Fibroblast of pulmonary artery (primary cell): Measurements from ENCODE around the gene C1QTNF9.
"Not testable (repeated sequence)": the region's sequence is repeated elsewhere in the genome, so short reads cannot be mapped to it uniquely, and the experiment has no call there.

ENCODE experiments used
- DNase-seq: peaks from one replicate; pipeline ENCODE4 v3.0.0-alpha.2; 2010; ENCODE audit warnings: low read depth
- H3K4me3 ChIP-seq: replicated peaks from 2 replicates; pipeline ENCODE4 v1.5.1; 2011; ENCODE audit warnings: low read depth, mild to moderate bottlenecking, control low read depth, low read length, moderate library complexity
- TF ChIP-seq, protein P1 (sequence below): IDR thresholded peaks from 2 replicates; pipeline ENCODE4 v1.5.1; 2011; ENCODE audit warnings: mild to moderate bottlenecking, control low read depth, low read length, inconsistent platforms; ENCODE audit errors: missing control alignments

Gene C1QTNF9

DNA sequence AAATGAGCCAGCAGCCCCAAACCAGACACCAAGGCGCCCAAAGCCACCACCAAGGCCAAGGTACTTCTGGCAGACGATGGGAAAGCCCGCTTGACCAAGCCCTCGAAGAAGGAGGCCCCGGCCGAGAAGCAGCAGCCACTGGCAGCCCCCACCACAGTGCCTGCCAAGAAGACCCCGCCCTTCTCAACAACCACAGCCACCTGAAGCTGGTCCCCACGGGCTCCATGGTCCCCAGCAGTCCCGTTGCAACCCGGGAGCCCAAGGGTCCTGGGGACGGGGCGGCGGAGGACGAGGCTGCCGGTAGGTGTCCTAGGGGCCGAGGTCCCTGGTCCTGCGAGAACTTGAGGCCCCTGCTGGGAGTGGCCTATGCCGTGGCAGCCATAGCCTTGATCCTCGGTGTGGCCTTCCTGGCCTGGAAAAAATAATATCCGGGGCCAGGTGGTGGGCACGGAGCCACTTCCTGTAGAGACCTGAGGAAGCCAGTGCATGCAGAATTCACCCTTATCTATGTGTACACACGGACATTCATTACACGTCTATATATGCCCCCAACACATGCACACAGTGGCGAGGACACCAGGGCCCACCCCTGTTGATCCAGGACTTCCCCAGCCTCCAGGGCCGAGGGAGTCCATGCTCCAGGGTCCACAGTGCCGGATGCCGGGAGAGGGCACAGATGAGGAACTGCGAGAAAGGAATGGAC lies 13.8 kb downstream of the C1QTNF9 start:
- TF ChIP-seq, protein P1, sequence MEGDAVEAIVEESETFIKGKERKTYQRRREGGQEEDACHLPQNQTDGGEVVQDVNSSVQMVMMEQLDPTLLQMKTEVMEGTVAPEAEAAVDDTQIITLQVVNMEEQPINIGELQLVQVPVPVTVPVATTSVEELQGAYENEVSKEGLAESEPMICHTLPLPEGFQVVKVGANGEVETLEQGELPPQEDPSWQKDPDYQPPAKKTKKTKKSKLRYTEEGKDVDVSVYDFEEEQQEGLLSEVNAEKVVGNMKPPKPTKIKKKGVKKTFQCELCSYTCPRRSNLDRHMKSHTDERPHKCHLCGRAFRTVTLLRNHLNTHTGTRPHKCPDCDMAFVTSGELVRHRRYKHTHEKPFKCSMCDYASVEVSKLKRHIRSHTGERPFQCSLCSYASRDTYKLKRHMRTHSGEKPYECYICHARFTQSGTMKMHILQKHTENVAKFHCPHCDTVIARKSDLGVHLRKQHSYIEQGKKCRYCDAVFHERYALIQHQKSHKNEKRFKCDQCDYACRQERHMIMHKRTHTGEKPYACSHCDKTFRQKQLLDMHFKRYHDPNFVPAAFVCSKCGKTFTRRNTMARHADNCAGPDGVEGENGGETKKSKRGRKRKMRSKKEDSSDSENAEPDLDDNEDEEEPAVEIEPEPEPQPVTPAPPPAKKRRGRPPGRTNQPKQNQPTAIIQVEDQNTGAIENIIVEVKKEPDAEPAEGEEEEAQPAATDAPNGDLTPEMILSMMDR = no peak
- DNase-seq = no peak
- H3K4me3 ChIP-seq = no peak overlapping the region

DNA sequence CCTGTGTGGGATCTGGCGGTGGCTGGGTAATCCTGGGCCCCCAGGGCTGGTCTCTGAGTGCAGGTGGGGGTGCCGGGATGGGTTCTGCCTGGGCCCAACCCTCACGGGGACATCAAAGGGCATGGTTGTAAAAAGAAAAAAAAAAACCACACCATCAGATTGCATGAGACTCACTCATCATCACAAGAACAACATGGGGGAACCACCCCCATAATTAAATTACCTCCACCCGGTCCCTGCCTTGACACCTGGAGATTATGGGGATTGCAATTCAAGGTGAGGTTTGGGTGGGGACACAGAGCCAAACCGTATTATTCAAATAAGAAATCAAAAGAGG lies 14.3 kb downstream of the C1QTNF9 start:
- H3K4me3 ChIP-seq = no peak overlapping the region
- DNase-seq = no peak
- TF ChIP-seq, protein P1 = no peak

DNA sequence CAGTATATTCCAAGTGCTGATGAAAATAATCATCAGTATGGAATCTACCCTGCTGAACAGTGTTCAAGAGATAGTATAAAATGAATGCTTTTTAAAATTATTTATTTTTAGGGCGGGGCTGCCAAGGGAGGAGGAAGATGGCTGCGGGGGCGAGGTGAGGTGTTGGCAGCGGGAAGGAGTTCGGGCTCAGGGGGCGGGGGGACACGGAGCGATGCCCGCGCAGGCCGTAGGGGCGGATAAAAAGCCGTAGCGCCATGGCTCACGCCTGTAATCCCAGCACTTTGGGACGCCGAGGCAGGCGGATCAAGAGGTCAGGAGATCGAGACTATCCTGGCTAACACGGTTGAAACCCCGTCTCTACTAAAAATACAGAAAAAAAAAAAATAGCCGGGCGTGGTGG lies 18.2 kb downstream of the C1QTNF9 start:
- not testable (repeated sequence) for DNase-seq, H3K4me3 ChIP-seq

DNA sequence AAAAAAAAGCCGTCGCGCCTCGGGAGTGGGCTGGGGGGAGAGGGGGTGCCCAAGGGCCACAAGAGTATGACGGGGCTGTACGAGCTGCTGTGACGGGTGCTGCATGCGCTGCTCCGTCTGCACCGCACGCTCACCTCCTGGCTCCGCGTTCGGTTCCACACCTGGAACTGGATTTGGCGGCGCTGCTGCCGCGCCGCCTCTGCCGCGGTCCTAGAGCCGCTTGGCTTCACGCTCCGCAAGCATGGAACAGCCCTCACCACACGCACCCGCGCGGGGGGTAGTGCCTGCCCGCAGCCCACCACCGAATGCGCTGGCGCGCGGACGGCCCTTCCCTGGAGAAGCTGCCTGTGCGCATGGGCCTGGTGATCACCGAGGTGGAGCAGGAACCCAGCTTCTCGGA lies 18.8 kb downstream of the C1QTNF9 start:
- H3K4me3 ChIP-seq = no peak overlapping the region
- TF ChIP-seq, protein P1 = no peak
- no peak for DNase-seq

DNA sequence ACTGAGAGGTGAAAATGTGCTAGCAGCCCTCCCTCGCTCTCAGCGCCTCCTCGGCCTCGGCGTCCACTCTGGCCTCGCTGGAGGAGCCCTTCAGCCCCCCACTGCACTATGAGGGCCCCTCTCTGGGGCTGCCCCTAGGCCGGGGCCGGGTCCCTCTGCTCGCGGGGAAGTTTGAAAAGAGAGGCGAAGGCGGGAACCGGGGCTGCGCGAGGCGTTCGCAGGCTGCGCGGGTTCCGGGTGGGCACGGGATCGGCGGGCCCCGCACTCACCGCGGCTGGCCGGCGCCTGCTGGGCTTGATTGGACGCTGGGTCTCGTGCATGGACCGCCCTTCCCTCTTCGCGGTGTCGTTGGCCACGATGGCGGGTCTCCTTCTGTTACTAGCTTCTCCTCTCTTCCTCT lies 29.3 kb downstream of the C1QTNF9 start:
- TF ChIP-seq, protein P1 = no peak
- H3K4me3 ChIP-seq = no peak overlapping the region
- no peak for DNase-seq

DNA sequence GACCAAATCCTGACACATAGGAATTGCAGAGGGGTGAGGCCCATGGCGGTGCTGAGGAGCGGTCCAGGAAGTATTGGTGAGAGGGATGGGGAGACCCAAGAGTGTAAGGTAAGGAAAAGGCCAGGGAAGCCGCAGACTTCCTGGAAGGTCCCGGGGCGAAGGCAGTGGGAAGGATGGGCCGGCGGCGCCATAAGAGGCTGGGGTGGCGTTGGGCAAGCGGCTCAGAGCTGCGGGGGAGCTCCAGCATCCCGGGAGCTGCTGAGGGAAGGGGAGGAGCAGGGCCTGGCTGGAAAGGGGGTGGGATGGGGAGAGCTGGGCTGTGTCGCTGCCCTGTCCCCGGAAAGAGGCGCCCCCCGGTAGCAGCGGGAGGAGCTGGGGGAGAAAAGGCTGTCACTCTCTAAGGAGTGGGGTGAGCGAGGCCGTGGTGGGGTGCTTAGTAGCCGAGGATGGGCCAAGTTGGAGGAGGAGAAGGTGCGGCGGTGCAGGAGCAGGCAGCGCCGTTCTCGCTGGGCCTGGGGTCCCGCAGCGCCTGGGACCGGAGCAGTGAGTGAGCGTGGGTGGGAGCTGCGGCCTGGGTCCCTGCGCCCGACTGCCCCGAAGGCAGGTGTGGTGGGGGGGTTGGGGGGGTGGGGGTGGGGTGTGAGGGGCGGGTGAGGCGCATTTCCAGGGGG lies 30.7 kb downstream of the C1QTNF9 start:
- TF ChIP-seq, protein P1 = no peak

DNA sequence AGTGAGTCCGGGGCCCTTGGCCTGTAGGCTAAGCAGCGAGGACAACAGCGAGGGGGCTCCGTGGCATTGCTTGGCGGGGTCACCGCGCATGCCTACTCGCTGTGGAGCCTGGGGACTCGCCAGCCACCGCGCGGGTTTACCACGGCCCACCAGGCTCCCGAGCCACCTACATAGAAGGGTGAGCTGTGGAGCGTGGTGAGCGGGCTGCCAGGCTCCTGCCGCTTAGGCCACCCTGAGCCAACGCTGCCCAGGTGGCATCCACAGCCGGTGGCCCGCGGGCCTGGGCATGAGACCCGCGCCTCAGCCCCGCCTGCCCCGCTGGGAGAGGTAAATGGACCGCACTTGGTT lies 31.2 kb downstream of the C1QTNF9 start:
- no peak for DNase-seq
- no peak overlapping the region for H3K4me3 ChIP-seq
- TF ChIP-seq, protein P1 = no peak

More for the DNA sequence above, 30.7 kb downstream of the C1QTNF9 start:
- no peak for DNase-seq
- no peak overlapping the region for H3K4me3 ChIP-seq
